GM23338 (cell line): ENCODE results near the gene IQCK. TPM values are rescaled to one million over a fixed set of nuclear protein-coding genes. Genes with fewer than 3 reads are reported as not detected.

Source experiments
- ATAC-seq: fragments of 200-7000 bp; cut with Tn5 transposase; 3 replicates; pipeline ENCODE4 v1.9.1; 2020
- DNase-seq: peaks from one replicate; pipeline ENCODE4 v3.0.0-alpha.2; 2015; ENCODE audit warnings: low spot score
- H2AFZ ChIP-seq: fragments of 200-600 bp; sonication (generic); 2 replicates; pipeline ENCODE4 v1.8.0; 2016; ENCODE audit warnings: antibody characterized with exemption, mild to moderate bottlenecking, moderate library complexity
- H3F3A ChIP-seq: fragments of 200-600 bp; sonication (generic); replicated peaks from 2 replicates; pipeline ENCODE4 v1.8.0; 2017; ENCODE audit warnings: antibody characterized with exemption, mixed run types, low read depth
- H3K27ac ChIP-seq: fragments of 200-600 bp; sonication (generic); 2 replicates; pipeline ENCODE4 v1.6.1; 2016; ENCODE audit warnings: low read depth
- H3K27me3 ChIP-seq: fragments of 200-600 bp; sonication (generic); 2 replicates; pipeline ENCODE4 v1.8.0; 2016; ENCODE audit warnings: mild to moderate bottlenecking, mixed run types, moderate library complexity; ENCODE audit not compliant: insufficient read depth
- H3K36me3 ChIP-seq: fragments of 200-600 bp; sonication (generic); 2 replicates; pipeline ENCODE4 v1.8.0; 2016; ENCODE audit warnings: mild to moderate bottlenecking; ENCODE audit not compliant: insufficient read depth
- H3K4me1 ChIP-seq: fragments of 200-600 bp; sonication (generic); 2 replicates; pipeline ENCODE4 v1.8.0; 2016; ENCODE audit warnings: mild to moderate bottlenecking, moderate library complexity; ENCODE audit not compliant: insufficient read depth
- H3K4me2 ChIP-seq: fragments of 200-600 bp; sonication (generic); 2 replicates; pipeline ENCODE4 v1.7.1; 2017; ENCODE audit warnings: mixed run types
- H3K4me3 ChIP-seq: fragments of 200-600 bp; sonication (generic); 2 replicates; pipeline ENCODE4 v1.6.1; 2016; ENCODE audit warnings: mixed run types
- H3K79me2 ChIP-seq: fragments of 200-600 bp; sonication (generic); replicated peaks from 2 replicates; pipeline ENCODE4 v1.8.0; 2017; ENCODE audit warnings: mild to moderate bottlenecking; ENCODE audit not compliant: insufficient read depth
- H3K9me2 ChIP-seq: fragments of 200-600 bp; sonication (generic); 2 replicates; pipeline ENCODE4 v1.8.0; 2017; ENCODE audit not compliant: insufficient read depth
- H4K20me1 ChIP-seq: fragments of 200-600 bp; sonication (generic); replicated peaks from 2 replicates; pipeline ENCODE4 v1.8.0; 2017; ENCODE audit warnings: mild to moderate bottlenecking; ENCODE audit not compliant: insufficient read depth
- H3K27ac Mint-ChIP-seq: 2 replicates; pipeline ENCODE4 v1.8.0; 2020; ENCODE audit warnings: inconsistent platforms, mild to moderate bottlenecking, moderate library complexity, mixed read lengths
- H3K27me3 Mint-ChIP-seq: 3 replicates; pipeline ENCODE4 v1.8.0; 2022; ENCODE audit warnings: low read depth, mild to moderate bottlenecking, moderate library complexity, mixed read lengths, inconsistent platforms; ENCODE audit not compliant: insufficient read depth, poor library complexity
- H3K36me3 Mint-ChIP-seq: 3 replicates; pipeline ENCODE4 v1.8.0; 2021; ENCODE audit warnings: low read depth, mild to moderate bottlenecking, inconsistent platforms, moderate library complexity, mixed read lengths
- H3K4me1 Mint-ChIP-seq: 3 replicates; pipeline ENCODE4 v1.8.0; 2020; ENCODE audit warnings: mild to moderate bottlenecking, inconsistent platforms, mixed read lengths
- H3K4me3 Mint-ChIP-seq: 3 replicates; pipeline ENCODE4 v1.8.0; 2021; ENCODE audit warnings: moderate library complexity, mild to moderate bottlenecking, inconsistent platforms, mixed read lengths
- H3K9me3 Mint-ChIP-seq: 3 replicates; pipeline ENCODE4 v1.8.0; 2020; ENCODE audit warnings: moderate library complexity, mild to moderate bottlenecking, inconsistent platforms, mixed read lengths
- CTCF ChIP-seq, 2 experiments: fragments of 200-600 bp in 1 of 2; sonication (generic) in 1 of 2; conservative IDR thresholded peaks; 2 replicates each; pipeline versions ENCODE4 v1.5.1 to v1.6.1; 2016 to 2017; ENCODE audit warnings: antibody characterized with exemption in 2 of 2, low read depth in 2 of 2, mild to moderate bottlenecking in 2 of 2, moderate library complexity in 1 of 2
- ETS1 ChIP-seq: IDR thresholded peaks from 2 replicates; pipeline ENCODE4 v1.6.1; 2016; ENCODE audit warnings: antibody characterized with exemption
- EZH2 ChIP-seq: fragments of 200-600 bp; sonication (generic); IDR thresholded peaks from one replicate; pipeline ENCODE4 v1.8.0; 2017; ENCODE audit warnings: antibody characterized with exemption, mild to moderate bottlenecking, low read depth; ENCODE audit not compliant: unreplicated experiment
- EZH2phosphoT487 ChIP-seq: fragments of 200-600 bp; sonication (generic); IDR thresholded peaks from one replicate; pipeline ENCODE4 v1.8.1; 2018; ENCODE audit warnings: antibody characterized with exemption; ENCODE audit not compliant: unreplicated experiment
- POLR2AphosphoS5 ChIP-seq: IDR thresholded peaks from 2 replicates; pipeline ENCODE4 v1.6.1; 2016; ENCODE audit warnings: antibody characterized with exemption, low read depth
- STAT1 ChIP-seq: IDR thresholded peaks from one replicate; pipeline ENCODE4 v1.6.1; 2016; ENCODE audit warnings: antibody characterized with exemption; ENCODE audit not compliant: unreplicated experiment
- ZNF114 ChIP-seq: fragments of 250-450 bp; sonication (Bioruptor Pico); IDR thresholded peaks from 2 replicates; pipeline ENCODE4 v1.5.0; 2020; ENCODE audit warnings: mild to moderate bottlenecking, moderate library complexity
- ZNF462 ChIP-seq: fragments of 250-450 bp; sonication (Bioruptor Pico); IDR thresholded peaks from 2 replicates; pipeline ENCODE4 v1.5.0; 2020; ENCODE audit warnings: mild to moderate bottlenecking, moderate library complexity
- polyA plus RNA-seq: library from polyadenylated mRNA; unstranded; fragments of >200 nt; fragmentation: Nextera tagmentation; extraction: Ambion mirVana; gene quantifications from 2 replicates; pipeline ENCODE4 v1.2.1, GENCODE V29; 2016
- total RNA-seq: library from RNA; depleted of rRNA; stranded (reverse); fragments of >200 nt; shearing (Covaris generic); gene quantifications from 2 replicates; pipeline ENCODE4 v1.2.3, GENCODE V29; 2014

IQCK gene
- total and polyA plus RNA-seq, 2 experiments from 2014 or later = 7.6 to 10.0 TPM

- ATAC-seq (no peak), DNase-seq (no peak)
- Mint-ChIP-seq H3K36me3 (peaks cover 28% of the 10 kb centered on the region), H3K27ac (peak overlapping the region; percentile 67; the same call in 1 of the 2 replicates), H3K4me3 (no peak overlapping the region), H3K4me1 (peaks cover 72% of the 10 kb centered on the region), H3K27me3 (peaks cover 13% of the 10 kb centered on the region), H3K9me3 (no peaks in the 10 kb centered on the region; the same call in 2 of the 3 replicates)
- H3K27ac ChIP-seq = 0 out of 2 replicates have a peak overlapping the region, but pooled peaks have one; percentile 86
- H2AFZ ChIP-seq = no peak overlapping the region
- H3K4me1 ChIP-seq = peaks cover 68% of the 10 kb centered on the region
- H3K4me2 ChIP-seq = peak overlapping the region; percentile 58; the same call in 1 of the 2 replicates
- no peak for TF ChIP-seq POLR2AphosphoS5
- no peak for TF ChIP-seq EZH2phosphoT487
- no peak for TF ChIP-seq EZH2
- TF ChIP-seq ZNF462 = no peak
- no peak for TF ChIP-seq ETS1
- TF ChIP-seq STAT1 = no peak
- TF ChIP-seq CTCF (conservative IDR thresholded peaks at IDR 0.05; ENCODE audit: low read depth in 2 of 2) = peak in 1 of 2 experiments; percentile 21; a peak in 1 of 4 replicates
- TF ChIP-seq ZNF114 (CRISPR knock-in tag) = no peak
- no peaks in the 10 kb centered on the region for H3K79me2 ChIP-seq
- no peaks in the 10 kb centered on the region for H3K36me3 ChIP-seq
- no peak overlapping the region for H3K4me3 ChIP-seq
- H3K9me2 ChIP-seq = no peaks in the 10 kb centered on the region
- no peaks in the 10 kb centered on the region for H4K20me1 ChIP-seq
- no peaks in the 10 kb centered on the region for H3K27me3 ChIP-seq
- 0 out of 2 replicates have a peak, but pooled peaks cover 10% of the 10 kb centered on the region for H3F3A ChIP-seq
Measured at GRCh38 chr16:19853132-19853741, 135.2 kb downstream of the IQCK start.
